Fibroblast of peridontal ligament (primary cell): Measurements from ENCODE around the gene CENPU.
A peak's percentile ranks its signal among the peaks of the same experiment; 100 is the strongest.

ENCODE experiments used
- DNase-seq: peaks from one replicate; pipeline ENCODE4 v3.0.0-alpha.2; 2010; ENCODE audit errors: extremely low read depth

CENPU gene

GRCh38 chr4:184706453-184706852 is 27.4 kb downstream of the CENPU start:
- no peak for DNase-seq

- DNase-seq: no peak
These were observed 28.2 kb downstream of the CENPU start for GRCh38 chr4:184705692-184706091.

- no peak for DNase-seq
These were observed 31.8 kb downstream of the CENPU start for GRCh38 chr4:184702114-184702513.

GRCh38 chr4:184699941-184700340 is 34.0 kb downstream of the CENPU start:
- peak; percentile 27 for DNase-seq

GRCh38 chr4:184697956-184698355 is 35.9 kb downstream of the CENPU start:
- no peak for DNase-seq

- peak; percentile 12 for DNase-seq
These were observed 38.6 kb downstream of the CENPU start for GRCh38 chr4:184695178-184695896.

GRCh38 chr4:184694412-184694956 is 39.4 kb downstream of the CENPU start:
- DNase-seq: no peak

GRCh38 chr4:184693056-184693455 is 40.8 kb downstream of the CENPU start:
- DNase-seq: peak; percentile 73

- no peak for DNase-seq
These were observed 44.2 kb downstream of the CENPU start for GRCh38 chr4:184689681-184690080.

- peak; percentile 53 for DNase-seq
These were observed 45.4 kb downstream of the CENPU start for GRCh38 chr4:184688447-184688846.

- no peak for DNase-seq
These were observed 45.9 kb downstream of the CENPU start for GRCh38 chr4:184688005-184688404.

- no peak for DNase-seq
These were observed 49.3 kb downstream of the CENPU start for GRCh38 chr4:184684491-184685189.

- DNase-seq: no peak
These were observed 52.0 kb downstream of the CENPU start for GRCh38 chr4:184681916-184682315.

GRCh38 chr4:184680698-184681097 is 53.2 kb downstream of the CENPU start:
- no peak for DNase-seq

GRCh38 chr4:184675821-184676492 is 57.9 kb downstream of the CENPU start:
- no peak for DNase-seq

GRCh38 chr4:184675018-184675417 is 58.9 kb downstream of the CENPU start:
- DNase-seq: no peak

- peak; percentile 41 for DNase-seq
These were observed 59.9 kb downstream of the CENPU start for GRCh38 chr4:184674011-184674410.

- DNase-seq: no peak
These were observed 61.2 kb downstream of the CENPU start for GRCh38 chr4:184672741-184673140.

GRCh38 chr4:184671101-184671500 is 62.8 kb downstream of the CENPU start:
- no peak for DNase-seq

GRCh38 chr4:184669251-184669650 is 64.6 kb downstream of the CENPU start:
- DNase-seq: no peak

GRCh38 chr4:184668511-184669114 is 65.3 kb downstream of the CENPU start:
- DNase-seq: no peak

- DNase-seq: no peak
These were observed 65.8 kb downstream of the CENPU start for GRCh38 chr4:184668096-184668495.
